GM12878 (cell line): ENCODE measurements around the gene PACS2. TPM values are rescaled to one million over a fixed set of nuclear protein-coding genes. Genes with fewer than 3 reads are reported as not detected.

ENCODE experiments used
- ASH2L ChIP-seq: fragments of 300-600, 200-600 bp; sonication (generic); IDR thresholded peaks from 2 replicates; pipeline ENCODE4 v1.6.1; 2017; ENCODE audit warnings: low read depth, mild to moderate bottlenecking, borderline replicate concordance
- BCLAF1 ChIP-seq: fragments of 450-650 bp; IDR thresholded peaks from 2 replicates; pipeline ENCODE4 v1.6.1; 2017; ENCODE audit warnings: antibody characterized with exemption, mild to moderate bottlenecking, moderate library complexity
- BHLHE40 ChIP-seq, 2 experiments: fragments of 450-650 bp in 1 of 2; IDR thresholded peaks; 2 replicates each; pipeline ENCODE4 v1.6.1; 2011 to 2017; ENCODE audit warnings: low read depth in 2 of 2, borderline replicate concordance in 1 of 2, improper control_type of control experiment in 1 of 2, low read length in 1 of 2, mild to moderate bottlenecking in 1 of 2
- BRCA1 ChIP-seq: IDR thresholded peaks from 2 replicates; pipeline ENCODE4 v1.6.1; 2011; ENCODE audit warnings: low read depth, low read length, improper control_type of control experiment
- CBX5 ChIP-seq: sonication (generic); IDR thresholded peaks from 2 replicates; pipeline ENCODE4 v1.6.1; 2016; ENCODE audit warnings: low read depth, moderate library complexity, mild to moderate bottlenecking, inconsistent platforms
- CHD2 ChIP-seq: IDR thresholded peaks from 2 replicates; pipeline ENCODE4 v1.6.1; 2011; ENCODE audit warnings: low read depth, low read length, improper control_type of control experiment, borderline replicate concordance
- CREB1 ChIP-seq: IDR thresholded peaks from 2 replicates; pipeline ENCODE4 v1.6.1; 2012; ENCODE audit warnings: low read depth, mild to moderate bottlenecking, inconsistent platforms
- EP300 ChIP-seq, 2 experiments: fragments of 150-350 bp in 1 of 2; IDR thresholded peaks; 2 replicates each; pipeline ENCODE4 v1.6.1; 2011 to 2012; ENCODE audit warnings: low read depth in 2 of 2, low read length in 2 of 2, borderline replicate concordance in 1 of 2, improper control_type of control experiment in 1 of 2, inconsistent platforms in 1 of 2; ENCODE audit not compliant: control insufficient read depth in 1 of 2
- HDAC6 ChIP-seq: fragments of 200-600 bp; sonication (generic); IDR thresholded peaks from one replicate; pipeline ENCODE4 v1.8.0; 2017; ENCODE audit warnings: antibody characterized with exemption; ENCODE audit not compliant: unreplicated experiment
- IKZF1 ChIP-seq: fragments of 450-650 bp; conservative IDR thresholded peaks from 2 replicates; pipeline ENCODE4 v1.6.1; 2017; ENCODE audit warnings: antibody characterized with exemption, mild to moderate bottlenecking
- JUNB ChIP-seq: IDR thresholded peaks from 2 replicates; pipeline ENCODE4 v1.6.1; 2016; ENCODE audit warnings: antibody characterized with exemption, mild to moderate bottlenecking
- KLF5 ChIP-seq: fragments of 450-650 bp; IDR thresholded peaks from 2 replicates; pipeline ENCODE4 v1.6.1; 2014; ENCODE audit warnings: mild to moderate bottlenecking; ENCODE audit not compliant: partially characterized antibody
- LARP7 ChIP-seq: fragments of 450-650 bp; IDR thresholded peaks from 2 replicates; pipeline ENCODE4 v1.6.1; 2017; ENCODE audit warnings: mild to moderate bottlenecking
- NFXL1 ChIP-seq: fragments of 450-650 bp; IDR thresholded peaks from 2 replicates; pipeline ENCODE4 v1.6.1; 2017; ENCODE audit warnings: antibody characterized with exemption, mild to moderate bottlenecking, borderline replicate concordance
- NR2C1 ChIP-seq: fragments of 450-650 bp; IDR thresholded peaks from 2 replicates; pipeline ENCODE4 v1.6.1; 2017; ENCODE audit warnings: antibody characterized with exemption, mild to moderate bottlenecking, moderate library complexity
- NR2F1 ChIP-seq: fragments of 450-650 bp; conservative IDR thresholded peaks from 2 replicates; pipeline ENCODE4 v1.6.1; 2017; ENCODE audit warnings: mild to moderate bottlenecking
- PAX8 ChIP-seq: fragments of 450-650 bp; IDR thresholded peaks from 2 replicates; pipeline ENCODE4 v1.6.1; 2017; ENCODE audit warnings: mild to moderate bottlenecking, moderate library complexity
- POLR2A ChIP-seq: IDR thresholded peaks from 2 replicates; pipeline ENCODE4 v1.6.1; 2011; ENCODE audit warnings: low read depth, mild to moderate bottlenecking, low read length
- POLR2AphosphoS2 ChIP-seq: IDR thresholded peaks from 2 replicates; pipeline ENCODE4 v1.6.1; 2011; ENCODE audit warnings: low read depth, mild to moderate bottlenecking, low read length, improper control_type of control experiment, moderate library complexity
- POLR2AphosphoS5 ChIP-seq: IDR thresholded peaks from 2 replicates; pipeline ENCODE4 v1.6.1; 2011; ENCODE audit warnings: mild to moderate bottlenecking, low read length, inconsistent platforms
- RB1 ChIP-seq: fragments of 450-650 bp; formaldehyde crosslinking; IDR thresholded peaks from 2 replicates; pipeline ENCODE4 v1.6.1; 2017; ENCODE audit warnings: mild to moderate bottlenecking, borderline replicate concordance
- RELA ChIP-seq: fragments of 450-650 bp; IDR thresholded peaks from 2 replicates; pipeline ENCODE4 v1.8.0; 2014; ENCODE audit warnings: borderline replicate concordance; ENCODE audit not compliant: partially characterized antibody
- SIN3A ChIP-seq: IDR thresholded peaks from 2 replicates; pipeline ENCODE4 v1.6.1; 2012; ENCODE audit warnings: low read depth, low read length, improper control_type of control experiment
- SMARCA5 ChIP-seq: fragments of 450-650 bp; IDR thresholded peaks from 2 replicates; pipeline ENCODE4 v1.6.1; 2017; ENCODE audit warnings: mild to moderate bottlenecking
- SMC3 ChIP-seq: IDR thresholded peaks from 2 replicates; pipeline ENCODE4 v1.6.1; 2011; ENCODE audit warnings: low read length, improper control_type of control experiment, borderline replicate concordance
- TAF1 ChIP-seq: IDR thresholded peaks from 2 replicates; pipeline ENCODE4 v1.6.1; 2011; ENCODE audit warnings: mild to moderate bottlenecking, low read depth, low read length, borderline replicate concordance
- TCF12 ChIP-seq: IDR thresholded peaks from 2 replicates; pipeline ENCODE4 v1.6.1; 2011; ENCODE audit warnings: low read depth, mild to moderate bottlenecking, low read length
- TCF3 ChIP-seq: IDR thresholded peaks from 2 replicates; pipeline ENCODE4 v1.6.1; 2012; ENCODE audit warnings: low read depth, mild to moderate bottlenecking, low read length, borderline replicate concordance; ENCODE audit not compliant: insufficient read depth
- USF1 ChIP-seq: IDR thresholded peaks from 2 replicates; pipeline ENCODE4 v1.6.1; 2011; ENCODE audit warnings: borderline replicate concordance, low read depth, mild to moderate bottlenecking, moderate library complexity, mixed read lengths, low read length; ENCODE audit not compliant: insufficient read depth; ENCODE audit errors: extremely low read length
- ZNF24 ChIP-seq: fragments of 450-650 bp; IDR thresholded peaks from 2 replicates; pipeline ENCODE4 v1.6.1; 2017; ENCODE audit warnings: antibody characterized with exemption, mild to moderate bottlenecking
- polyA plus RNA-seq, 11 experiments: library from polyadenylated mRNA; depleted of rRNA in 4 of 11; unstranded in 6 of 11; stranded (reverse) in 5 of 11; fragments of >200 nt; fragmentation: Nextera tagmentation in 4 of 11; fragmentation: Illumina TruSeq in 1 of 11; extraction: Ambion mirVana in 4 of 11; extraction: Trizol in 1 of 11; gene quantifications; 1 replicate in 1 of 11; 2 replicates in 10 of 11; pipeline versions ENCODE4 v1.2.1 to v1.2.3, GENCODE V29; 2011 to 2016; ENCODE audit warnings: inconsistent platforms in 2 of 11, missing spikeins in 2 of 11, low read depth in 1 of 11
- total RNA-seq, 4 experiments: library from RNA; depleted of rRNA in 3 of 4; stranded (reverse); fragments of >200 nt in 3 of 4; fragmentation: Illumina TruSeq in 1 of 4; extraction: Trizol in 1 of 4; gene quantifications; 2 replicates each; pipeline versions ENCODE4 v1.2.1 to v1.2.3, GENCODE V29; 2013 to 2021

PACS2 gene
- total and polyA plus RNA-seq, 10 of the 15 experiments (the other 5 are each of a cell fraction or from before 2014, with no cell fraction given): 0.21 to 37.3 (median 9.4) TPM

- TF ChIP-seq KLF5 (peak; percentile 47), POLR2A (peak; percentile 90), CREB1 (0 out of 2 replicates have a peak, but pooled peaks have one; percentile 24), PAX8 (no peak), NR2C1 (peak; percentile 61), JUNB (no peak), NFXL1 (0 out of 2 replicates have a peak, but pooled peaks have one; percentile 33), NR2F1 (peak; percentile 87), EP300 (IDR thresholded peaks at IDR 0.05; ENCODE audit: borderline replicate concordance in 1 of 2, control insufficient read depth in 1 of 2, low read depth in 2 of 2, low read length in 2 of 2) (peak in 1 of 2 experiments; percentile 55; a peak in 1 of 4 replicates), TCF12 (0 out of 2 replicates have a peak, but pooled peaks have one; percentile 20), TAF1 (peak; percentile 59; the same call in 1 of the 2 replicates), ZNF24 (0 out of 2 replicates have a peak, but pooled peaks have one; percentile 14), POLR2AphosphoS5 (no peak), RB1 (peak; percentile 85; the same call in 1 of the 2 replicates), RELA (peak; percentile 33), ASH2L (no peak; the same call in 1 of the 2 replicates), CBX5 (no peak), LARP7 (peak; percentile 100), SIN3A (no peak; the same call in 1 of the 2 replicates), BCLAF1 (0 out of 2 replicates have a peak, but pooled peaks have one; percentile 44), BRCA1 (peak; percentile 72; the same call in 1 of the 2 replicates), HDAC6 (peak; percentile 55), TCF3 (no peak), POLR2AphosphoS2 (0 out of 2 replicates have a peak, but pooled peaks have one; percentile 3), IKZF1 (peak; percentile 97), USF1 (no peak), SMC3 (no peak), SMARCA5 (peak; percentile 89), CHD2 (peak; percentile 96), BHLHE40 (IDR thresholded peaks at IDR 0.05; ENCODE audit: borderline replicate concordance in 1 of 2, low read depth in 2 of 2, low read length in 1 of 2) (peak; percentile 10 to 67; a peak in 2 of 4 replicates)
Observed at GRCh38 chr14:105300542-105301102, 13.9 kb upstream of the PACS2 start, which contains the start of gene BRF1 (continued).
